Thyroid gland (tissue), 4 donors: ENCODE measurements around the gene SMNDC1. TPM values are rescaled to one million over a fixed set of nuclear protein-coding genes. Genes with fewer than 3 reads are reported as not detected.
A peak's percentile ranks its signal among the peaks of the same experiment; 100 is the strongest.

Experiments used
- DNase-seq, 2 donors: peaks; one replicate each; pipeline ENCODE4 v3.0.0-alpha.2; 2019
- H3K27ac ChIP-seq, 3 donors: fragments of 200-600 bp; sonication (generic); 1 replicate in 2 of 3; 2 replicates in 1 of 3; pipeline ENCODE4 v1.5.1; 2016 to 2019; ENCODE audit warnings: mild to moderate bottlenecking in 1 of 3, moderate library complexity in 1 of 3
- H3K27me3 ChIP-seq: fragments of 200-600 bp; sonication (generic); one replicate; pipeline ENCODE4 v1.5.1; 2019
- H3K36me3 ChIP-seq, 2 donors: fragments of 200-600 bp; sonication (generic); one replicate each; pipeline ENCODE4 v1.5.1; 2016 to 2019
- H3K4me1 ChIP-seq, 2 donors: fragments of 200-600 bp; sonication (generic); one replicate each; pipeline ENCODE4 v1.5.1; 2017 to 2019
- H3K4me3 ChIP-seq, 3 donors: fragments of 200-600 bp; sonication (generic); replicated peaks in 1 of 3; 1 replicate in 2 of 3; 2 replicates in 1 of 3; pipeline ENCODE4 v1.5.1; 2016; ENCODE audit warnings: mild to moderate bottlenecking in 1 of 3
- H3K9me3 ChIP-seq: fragments of 200-600 bp; sonication (generic); one replicate; pipeline ENCODE4 v1.5.1; 2017
- CTCF ChIP-seq, 6 experiments: fragments of 200-600 bp in 3 of 6; fragments of 450-650 bp in 3 of 6; sonication (generic) in 3 of 6; IDR thresholded peaks; one replicate each; pipeline ENCODE4 v1.5.1; 2016 to 2019; ENCODE audit warnings: antibody characterized with exemption in 6 of 6, mild to moderate bottlenecking in 2 of 6, inconsistent platforms in 1 of 6, moderate library complexity in 1 of 6
- POLR2A ChIP-seq, 2 donors: fragments of 450-650 bp; IDR thresholded peaks; one replicate each; pipeline ENCODE4 v1.6.1; 2017; ENCODE audit warnings: antibody characterized with exemption in 2 of 2, mild to moderate bottlenecking in 2 of 2, moderate library complexity in 1 of 2
- WGBS, 2 donors: methylation state at CpG; one replicate each; pipeline ENCODE4 v1.1.5; 2017; 5-methylcytosine and 5-hydroxymethylcytosine counted together
- intact Hi-C: fragments of 100-400 bp; cut with DNase I; formaldehyde crosslinking; loops from one replicate; pipeline ENCODE4 v1.15.1; 2023
- total RNA-seq, 4 donors: library from RNA; depleted of rRNA; stranded (reverse); fragments of >200 nt; gene quantifications; one replicate each; pipeline ENCODE4 v1.2.3, GENCODE V29; 2016

SMNDC1 gene
- total RNA-seq: 10 to 100 TPM; 12.3 to 16.3 (median 13.5) TPM

GRCh38 chr10:110304780-110305421 lies at the start of gene SMNDC1:
TSS of gene SMNDC1 (minus strand) at chr10:110304920. CDS start at chr10:110303587, 1,333 bp downstream.
- H3K27ac ChIP-seq: peak within 1 kb of the TSS; percentile 91 to 97 (median 94)
- no peaks in the 10 kb centered on the region for H3K9me3 ChIP-seq
- peak; percentile 98 for DNase-seq
- H3K36me3 ChIP-seq: peaks cover 22 to 23% of the 10 kb centered on the region in 2 donors
- H3K4me3 ChIP-seq: peak within 1 kb of the TSS; percentile 64 to 98 (median 93)
- 1% methylated on average over 31 to 35 of the region's 42 CpGs for WGBS, 2 donors
- no peak for TF ChIP-seq CTCF (IDR thresholded peaks at IDR 0.05)
- peak in 1 of 2 donors; percentile 89 for TF ChIP-seq POLR2A (IDR thresholded peaks at IDR 0.05)
- intact Hi-C loops: no loop called here
- no peaks in the 10 kb centered on the region for H3K27me3 ChIP-seq
- peaks cover 12 to 20% of the 10 kb centered on the region in 2 donors for H3K4me1 ChIP-seq

GRCh38 chr10:110354322-110354766 lies 49.6 kb upstream of the SMNDC1 start:
- no peaks in the 10 kb centered on the region for H3K27me3 ChIP-seq
- no peak overlapping the region for H3K4me3 ChIP-seq
- H3K9me3 ChIP-seq: no peaks in the 10 kb centered on the region
- DNase-seq: peak; percentile 82 to 87
- H3K36me3 ChIP-seq: no peaks in the 10 kb centered on the region
- TF ChIP-seq POLR2A (IDR thresholded peaks at IDR 0.05) (no peak), CTCF (IDR thresholded peaks at IDR 0.05) (peak; percentile 39 to 69 (median 52))
- WGBS, 2 donors: 38 to 40% methylated on average over 11 of the region's 11 CpGs
- peaks cover 10 to 41% of the 10 kb centered on the region in 2 donors for H3K4me1 ChIP-seq
- H3K27ac ChIP-seq: no peak overlapping the region
- intact Hi-C loops: loop anchor here (5.0 kb wide), 1 partner anchor 193 kb away; no protein-coding TSS in a partner anchor

- intact Hi-C loops: loop anchor here (5.0 kb wide), 1 partner anchor 194 kb away; no protein-coding TSS in a partner anchor
- Histone ChIP-seq H3K36me3 (no peaks in the 10 kb centered on the region), H3K4me3 (no peak overlapping the region), H3K4me1 (peaks cover 6 to 36% of the 10 kb centered on the region in 2 donors), H3K9me3 (no peaks in the 10 kb centered on the region), H3K27me3 (no peaks in the 10 kb centered on the region), H3K27ac (no peak overlapping the region)
- 40 to 42% methylated on average over 14 of the region's 14 CpGs for WGBS, 2 donors
- no peak for TF ChIP-seq POLR2A (IDR thresholded peaks at IDR 0.05)
- TF ChIP-seq CTCF (IDR thresholded peaks at IDR 0.05): no peak
- DNase-seq: no peak
Observed at GRCh38 chr10:110353244-110354119, 48.8 kb upstream of the SMNDC1 start.

- Histone ChIP-seq H3K4me3 (no peak overlapping the region), H3K9me3 (no peaks in the 10 kb centered on the region), H3K27me3 (no peaks in the 10 kb centered on the region), H3K27ac (no peak overlapping the region), H3K36me3 (no peaks in the 10 kb centered on the region), H3K4me1 (peaks cover 6 to 30% of the 10 kb centered on the region in 2 donors)
- WGBS, 2 donors: 45 to 51% methylated on average over 2 of the region's 2 CpGs
- intact Hi-C loops: loop anchor here (5.0 kb wide), 1 partner anchor 194 kb away; no protein-coding TSS in a partner anchor
- no peak for TF ChIP-seq CTCF (IDR thresholded peaks at IDR 0.05)
- TF ChIP-seq POLR2A (IDR thresholded peaks at IDR 0.05): no peak
- no peak for DNase-seq
Observed at GRCh38 chr10:110352930-110353243, 48.2 kb upstream of the SMNDC1 start.
